ENCODE data around the gene UNC13B.

DNA sequence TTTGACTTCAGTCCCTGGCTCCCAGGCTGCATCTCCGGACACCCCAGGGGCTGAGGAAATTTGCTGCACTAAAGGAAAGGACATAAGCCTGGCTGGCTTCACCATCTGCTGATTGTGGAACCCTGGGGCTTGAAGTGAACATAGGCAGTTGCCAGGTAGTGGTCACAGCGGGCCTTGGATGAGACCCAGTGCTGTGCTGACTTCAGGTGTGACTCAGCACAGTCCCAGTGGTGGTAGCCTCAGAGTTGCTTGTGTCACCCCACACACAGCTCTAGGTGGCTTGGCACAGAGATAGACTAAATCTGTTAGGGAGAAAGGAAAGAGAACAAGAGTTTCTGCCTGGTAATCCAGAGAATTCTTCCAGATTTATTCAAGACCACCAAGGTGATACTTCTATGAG is 292.0 kb downstream of the UNC13B start:
- TF ChIP-seq, protein P1, sequence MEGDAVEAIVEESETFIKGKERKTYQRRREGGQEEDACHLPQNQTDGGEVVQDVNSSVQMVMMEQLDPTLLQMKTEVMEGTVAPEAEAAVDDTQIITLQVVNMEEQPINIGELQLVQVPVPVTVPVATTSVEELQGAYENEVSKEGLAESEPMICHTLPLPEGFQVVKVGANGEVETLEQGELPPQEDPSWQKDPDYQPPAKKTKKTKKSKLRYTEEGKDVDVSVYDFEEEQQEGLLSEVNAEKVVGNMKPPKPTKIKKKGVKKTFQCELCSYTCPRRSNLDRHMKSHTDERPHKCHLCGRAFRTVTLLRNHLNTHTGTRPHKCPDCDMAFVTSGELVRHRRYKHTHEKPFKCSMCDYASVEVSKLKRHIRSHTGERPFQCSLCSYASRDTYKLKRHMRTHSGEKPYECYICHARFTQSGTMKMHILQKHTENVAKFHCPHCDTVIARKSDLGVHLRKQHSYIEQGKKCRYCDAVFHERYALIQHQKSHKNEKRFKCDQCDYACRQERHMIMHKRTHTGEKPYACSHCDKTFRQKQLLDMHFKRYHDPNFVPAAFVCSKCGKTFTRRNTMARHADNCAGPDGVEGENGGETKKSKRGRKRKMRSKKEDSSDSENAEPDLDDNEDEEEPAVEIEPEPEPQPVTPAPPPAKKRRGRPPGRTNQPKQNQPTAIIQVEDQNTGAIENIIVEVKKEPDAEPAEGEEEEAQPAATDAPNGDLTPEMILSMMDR (IDR thresholded peaks at IDR 0.05; ENCODE audit: low read length): no peak
- no peak for TF ChIP-seq EZH2 (IDR thresholded peaks at IDR 0.05; ENCODE audit: borderline replicate concordance, low read length)

Data from OCI-LY1 (cell line).